Measurements from ENCODE around the gene UBE2G1. TPM values are rescaled to one million over a fixed set of nuclear protein-coding genes. Genes with fewer than 3 reads are reported as not detected.
A peak's percentile ranks its signal among the peaks of the same experiment; 100 is the strongest.

The UBE2G1 gene
- total and polyA plus RNA-seq, 2 of the 13 experiments (the other 11 are each of a cell fraction or from before 2014, with no cell fraction given): 27.9 to 42.6 TPM

DNA sequence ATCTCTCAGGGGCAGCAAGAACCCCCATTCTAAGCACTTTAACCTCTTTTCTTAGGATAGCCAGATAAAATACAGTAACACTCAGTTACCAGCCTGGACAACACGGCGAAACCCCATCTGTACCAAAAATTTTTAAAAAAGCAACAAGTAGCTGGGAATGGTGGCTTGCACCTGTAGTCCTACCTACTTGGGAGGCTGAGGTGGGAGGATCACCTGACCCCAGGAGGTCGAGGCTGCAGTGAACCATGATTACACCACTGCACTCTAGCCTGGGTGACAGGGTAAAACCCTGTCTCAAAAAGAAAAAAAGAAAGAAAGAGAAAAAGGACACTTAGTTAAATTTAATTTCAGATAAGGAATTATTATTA lies 28.6 kb upstream of the UBE2G1 start (continued):
- no peak for TF ChIP-seq CEBPB (IDR thresholded peaks at IDR 0.05; ENCODE audit: borderline replicate concordance, low read depth, low read length)

DNA sequence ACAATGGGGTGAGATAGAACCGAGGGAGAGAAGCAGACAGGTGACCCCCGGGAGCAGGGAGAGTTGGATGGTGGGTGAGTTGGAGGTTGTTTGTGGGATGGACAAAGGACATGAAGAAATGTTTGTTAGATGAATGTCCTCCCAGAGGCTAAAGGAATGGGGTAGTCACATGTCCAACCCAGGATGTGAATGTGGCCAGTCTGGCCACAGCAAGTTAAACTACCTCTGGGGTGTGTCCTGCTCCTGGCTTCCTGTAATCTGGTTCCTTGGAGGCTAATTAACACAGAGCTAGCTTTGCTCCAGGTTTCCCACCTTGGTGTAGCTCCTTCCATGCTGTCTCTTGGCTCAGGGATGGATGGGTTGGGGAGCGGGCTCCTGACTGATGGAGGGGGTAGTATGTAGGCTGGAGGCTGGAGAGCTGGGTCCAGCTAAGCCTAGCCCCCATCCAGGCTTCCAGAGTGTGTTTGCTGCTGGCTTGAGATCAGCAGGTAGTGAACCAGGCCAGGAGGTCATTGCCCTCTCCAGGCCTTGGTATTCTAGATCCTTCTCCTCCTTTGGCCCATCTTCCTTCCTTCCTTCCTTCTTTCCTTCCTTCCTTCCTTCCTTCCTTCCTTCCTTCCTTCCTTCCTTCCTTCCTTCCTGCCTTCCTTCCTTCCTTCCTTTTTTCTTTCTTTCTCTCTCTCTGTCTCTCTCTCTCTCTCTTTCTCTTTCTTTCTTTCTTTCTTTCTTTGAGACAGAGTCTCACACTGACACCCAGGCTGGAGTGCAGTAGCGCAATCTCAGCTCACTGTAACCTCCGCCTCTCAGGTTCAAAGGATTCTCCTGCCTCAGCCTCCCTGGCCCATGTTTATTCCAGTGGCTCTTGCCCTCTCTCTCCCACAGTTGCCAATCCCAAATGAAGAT lies 28.0 kb upstream of the UBE2G1 start:
- Histone ChIP-seq H3K9me3 (ENCODE audit: low read length) (no peaks in the 10 kb centered on the region), H3K79me2 (ENCODE audit: insufficient read depth, low read length) (no peaks in the 10 kb centered on the region), H3K9ac (ENCODE audit: insufficient read depth, low read depth, low read length) (no peak overlapping the region), H3K27me3 (ENCODE audit: control insufficient read depth in 1 of 2, insufficient read depth in 2 of 2, low read length in 2 of 2) (0 out of 5 replicates have a peak, but pooled peaks cover 0 to 5% of the 10 kb centered on the region in 2 experiments), H3K4me3 (replicated peaks in 1 of 3; ENCODE audit: insufficient read depth in 1 of 3, low read depth in 2 of 3, low read length in 3 of 3) (peak overlapping the region in 1 of 3 experiments; percentile 45; a peak in 1 of 6 replicates), H3K4me2 (ENCODE audit: low read depth, low read length) (peak overlapping the region; percentile 56), H3K4me1 (ENCODE audit: insufficient read depth, low read length) (peaks cover 50% of the 10 kb centered on the region), H2AFZ (ENCODE audit: low read length) (no peak overlapping the region), H3K27ac (ENCODE audit: extremely low read length, insufficient read depth, low read length) (no peak overlapping the region), H4K20me1 (ENCODE audit: insufficient read depth, low read length) (no peaks in the 10 kb centered on the region), H3K36me3 (replicated peaks in 1 of 2; ENCODE audit: control insufficient read depth in 1 of 2, insufficient read depth in 2 of 2, low read length in 2 of 2) (no peaks in the 10 kb centered on the region)
- no peak for FAIRE-seq
- in situ Hi-C loops (cut with HindIII; ENCODE audit: extremely low pct_ligation_motif_present, low pct_unique_long_range_greater_than_20kb): no loop called here
- peak; percentile 33 for ATAC-seq
- intact Hi-C loops (cut with micrococcal nuclease; ENCODE audit: unreplicated experiment): no loop called here
- TF ChIP-seq ATRX (CRISPR knock-in tag; IDR thresholded peaks at IDR 0.05; ENCODE audit: borderline replicate concordance) (no peak), KLF6 (CRISPR knock-in tag; IDR thresholded peaks at IDR 0.05) (no peak), ZZZ3 (CRISPR knock-in tag; IDR thresholded peaks at IDR 0.05; ENCODE audit: borderline replicate concordance) (no peak), RORA (CRISPR knock-in tag; IDR thresholded peaks at IDR 0.05) (no peak), ZNF12 (CRISPR knock-in tag; IDR thresholded peaks at IDR 0.05) (no peak), GFI1 (CRISPR knock-in tag; IDR thresholded peaks at IDR 0.05; ENCODE audit: borderline replicate concordance) (no peak), HNRNPLL (IDR thresholded peaks at IDR 0.05; ENCODE audit: low read depth, low read length, poor library complexity, severe bottlenecking) (no peak), SP4 (CRISPR knock-in tag; IDR thresholded peaks at IDR 0.05) (no peak), RBM22 (optimal IDR thresholded peaks at IDR 0.05; ENCODE audit: low read length) (no peak), MBNL3 (CRISPR knock-in tag; conservative IDR thresholded peaks at IDR 0.05) (no peak), HIVEP1 (CRISPR knock-in tag; IDR thresholded peaks at IDR 0.05) (no peak), ZMYM4 (CRISPR knock-in tag; IDR thresholded peaks at IDR 0.05) (no peak), THYN1 (CRISPR knock-in tag; IDR thresholded peaks at IDR 0.05; ENCODE audit: borderline replicate concordance, low read depth) (no peak), STAG1 (CRISPR knock-in tag; IDR thresholded peaks at IDR 0.05) (no peak), ZNF790 (CRISPR knock-in tag; IDR thresholded peaks at IDR 0.05; ENCODE audit: borderline replicate concordance) (no peak), MXI1 (IDR thresholded peaks at IDR 0.05; ENCODE audit: borderline replicate concordance, low read depth, low read length) (no peak), BRCA1 (CRISPR knock-in tag; IDR thresholded peaks at IDR 0.05) (no peak), YY1 (IDR thresholded peaks at IDR 0.05; ENCODE audit: insufficient read depth, insufficient replicate concordance, low read depth, low read length) (no peak)
- TF ChIP-seq, protein P1, sequence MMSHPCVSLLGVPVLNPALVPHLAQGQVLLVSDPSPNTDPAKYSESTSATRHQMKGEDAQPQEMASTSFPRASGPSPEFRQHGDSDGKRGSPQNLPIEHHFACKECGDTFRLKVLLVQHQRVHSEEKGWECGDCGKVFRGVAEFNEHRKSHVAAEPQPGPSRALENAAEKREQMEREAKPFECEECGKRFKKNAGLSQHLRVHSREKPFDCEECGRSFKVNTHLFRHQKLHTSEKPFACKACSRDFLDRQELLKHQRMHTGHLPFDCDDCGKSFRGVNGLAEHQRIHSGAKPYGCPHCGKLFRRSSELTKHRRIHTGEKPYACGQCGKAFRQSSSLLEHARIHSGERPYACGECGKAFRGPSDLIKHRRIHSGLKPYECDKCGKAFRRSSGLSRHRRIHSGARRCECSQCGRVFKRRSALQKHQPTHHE (CRISPR knock-in tag; IDR thresholded peaks at IDR 0.05; ENCODE audit: borderline replicate concordance): no peak
- no peak for DNase-seq (ENCODE audit: low spot score)
- no TSS peak for BruUV-seq (replicated peaks)
- POLR2A ChIA-PET: no interaction called here
- 33% methylated on average over 4 of the region's 5 CpGs for WGBS (ENCODE audit: low lambda C conversion rate)
- CTCF ChIA-PET (ENCODE audit: low intra/inter-chr PET ratio, low total read pairs): no interaction called here

All from HepG2 (cell line).